Left ventricle myocardium inferior (tissue), 1 donor: ENCODE results near the gene APOC4. TPM values are rescaled to one million over a fixed set of nuclear protein-coding genes. Genes with fewer than 3 reads are reported as not detected.

ENCODE experiments used
- DNase-seq: peaks from one replicate; pipeline ENCODE4 v3.0.0-alpha.2; 2020
- H3K27ac ChIP-seq: fragments of 200-600 bp; replicated peaks from 2 replicates; pipeline ENCODE4 v1.8.0; 2021
- H3K27me3 ChIP-seq: fragments of 200-600 bp; 2 replicates; pipeline ENCODE4 v1.8.0; 2021; ENCODE audit warnings: low read depth
- H3K36me3 ChIP-seq: fragments of 200-600 bp; 2 replicates; pipeline ENCODE4 v1.8.0; 2021
- H3K4me1 ChIP-seq: fragments of 200-600 bp; 2 replicates; pipeline ENCODE4 v1.8.0; 2021
- H3K4me3 ChIP-seq: fragments of 200-600 bp; 2 replicates; pipeline ENCODE4 v1.8.0; 2021; ENCODE audit warnings: mild to moderate bottlenecking, moderate library complexity
- H3K9me3 ChIP-seq: fragments of 200-600 bp; replicated peaks from 2 replicates; pipeline ENCODE4 v1.8.0; 2021
- CTCF ChIP-seq: fragments of 200-600 bp; IDR thresholded peaks from 2 replicates; pipeline ENCODE4 v1.8.0; 2021; ENCODE audit warnings: antibody characterized with exemption, mild to moderate bottlenecking, borderline replicate concordance
- intact Hi-C: fragments of 100-400 bp; cut with micrococcal nuclease; formaldehyde crosslinking; loops from one replicate; pipeline ENCODE4 v1.11.0; 2022
- total RNA-seq: library from RNA; stranded (reverse); fragmentation: NEBNext Ultra II Directional; extraction: Animal tissue kit (Norgen Biotek cat#: 25700); gene quantifications from one replicate; pipeline ENCODE4 v1.2.1, GENCODE V29; 2021
- donor health status: DM: no; HTN: yes; CAD: no; lungs with severe emphysema.

APOC4 gene
- total RNA-seq, 1 donor from 2014 or later = not detected

- no peak for TF ChIP-seq CTCF
- intact Hi-C loops = no loop called here
- Histone ChIP-seq H3K4me1 (peaks cover 27% of the 10 kb centered on the region), H3K4me3 (no peak overlapping the region), H3K27ac (no peak overlapping the region), H3K9me3 (no peaks in the 10 kb centered on the region), H3K27me3 (no peaks in the 10 kb centered on the region), H3K36me3 (no peaks in the 10 kb centered on the region)
- no peak for DNase-seq
Measured at GRCh38 chr19:44927746-44928145, 14.3 kb upstream of the APOC4 start.

- no peak for DNase-seq
- TF ChIP-seq CTCF = no peak
Measured at GRCh38 chr19:44930088-44930487, 11.9 kb upstream of the APOC4 start.

GRCh38 chr19:44931541-44931940 is 10.5 kb upstream of the APOC4 start:
- Histone ChIP-seq H3K4me1 (peaks cover 9% of the 10 kb centered on the region), H3K36me3 (no peaks in the 10 kb centered on the region)

More at GRCh38 chr19:44930088-44930487, 11.9 kb upstream of the APOC4 start:
- H3K9me3 ChIP-seq = no peaks in the 10 kb centered on the region
- no peaks in the 10 kb centered on the region for H3K27me3 ChIP-seq
- peaks cover 16% of the 10 kb centered on the region for H3K4me1 ChIP-seq
- no peaks in the 10 kb centered on the region for H3K36me3 ChIP-seq
- no peak overlapping the region for H3K4me3 ChIP-seq
- H3K27ac ChIP-seq = no peak overlapping the region
- intact Hi-C loops = no loop called here

GRCh38 chr19:44939668-44940067 is 2.4 kb upstream of the APOC4 start:
- intact Hi-C loops = no loop called here
- Histone ChIP-seq H3K36me3 (no peaks in the 10 kb centered on the region), H3K27ac (no peak overlapping the region), H3K9me3 (no peaks in the 10 kb centered on the region), H3K4me1 (no peaks in the 10 kb centered on the region), H3K4me3 (no peak overlapping the region), H3K27me3 (no peaks in the 10 kb centered on the region)
- TF ChIP-seq CTCF = no peak
- DNase-seq = no peak

More at GRCh38 chr19:44931541-44931940, 10.5 kb upstream of the APOC4 start:
- Histone ChIP-seq H3K9me3 (no peaks in the 10 kb centered on the region), H3K27ac (no peak overlapping the region), H3K27me3 (no peaks in the 10 kb centered on the region), H3K4me3 (no peak overlapping the region)
- DNase-seq = no peak
- intact Hi-C loops = no loop called here
- TF ChIP-seq CTCF = no peak

GRCh38 chr19:44943801-44944249 is 1.8 kb downstream of the APOC4 start:
- Histone ChIP-seq H3K4me3 (no peak overlapping the region), H3K9me3 (no peaks in the 10 kb centered on the region), H3K27ac (no peak overlapping the region), H3K4me1 (no peaks in the 10 kb centered on the region), H3K27me3 (no peaks in the 10 kb centered on the region), H3K36me3 (no peaks in the 10 kb centered on the region)
- TF ChIP-seq CTCF = no peak
- intact Hi-C loops = no loop called here
- peak; percentile 37 for DNase-seq

GRCh38 chr19:44947041-44947581 is 5.1 kb downstream of the APOC4 start:
- DNase-seq = no peak
- intact Hi-C loops = no loop called here
- Histone ChIP-seq H3K4me3 (no peak overlapping the region), H3K27me3 (no peaks in the 10 kb centered on the region), H3K36me3 (peaks cover 8% of the 10 kb centered on the region), H3K27ac (no peak overlapping the region), H3K9me3 (no peaks in the 10 kb centered on the region), H3K4me1 (peaks cover 8% of the 10 kb centered on the region)
- no peak for TF ChIP-seq CTCF
